Myocyte (in vitro differentiated cells): ENCODE results near the gene CRYBG3. TPM values are rescaled to one million over a fixed set of nuclear protein-coding genes. Genes with fewer than 3 reads are reported as not detected.
"Not testable (repeated sequence)": the region's sequence is repeated elsewhere in the genome, so short reads cannot be mapped to it uniquely, and the experiment has no call there.

ENCODE experiments used
- DNase-seq: peaks from one replicate; pipeline ENCODE4 v3.0.0-alpha.2; 2012; ENCODE audit warnings: low read depth
- polyA plus RNA-seq: library from polyadenylated mRNA; unstranded; fragments of >200 nt; gene quantifications from one replicate; pipeline ENCODE4 v1.2.1, GENCODE V29; 2012; ENCODE audit warnings: missing spikeins
- total RNA-seq: library from RNA; depleted of rRNA; stranded (reverse); fragments of >200 nt; gene quantifications from 2 replicates; pipeline ENCODE4 v1.2.3, GENCODE V29; 2014

The CRYBG3 gene
- total RNA-seq = 8.8 and 13.5 TPM in 2 replicates
- 2.4 TPM for polyA plus RNA-seq

DNA sequence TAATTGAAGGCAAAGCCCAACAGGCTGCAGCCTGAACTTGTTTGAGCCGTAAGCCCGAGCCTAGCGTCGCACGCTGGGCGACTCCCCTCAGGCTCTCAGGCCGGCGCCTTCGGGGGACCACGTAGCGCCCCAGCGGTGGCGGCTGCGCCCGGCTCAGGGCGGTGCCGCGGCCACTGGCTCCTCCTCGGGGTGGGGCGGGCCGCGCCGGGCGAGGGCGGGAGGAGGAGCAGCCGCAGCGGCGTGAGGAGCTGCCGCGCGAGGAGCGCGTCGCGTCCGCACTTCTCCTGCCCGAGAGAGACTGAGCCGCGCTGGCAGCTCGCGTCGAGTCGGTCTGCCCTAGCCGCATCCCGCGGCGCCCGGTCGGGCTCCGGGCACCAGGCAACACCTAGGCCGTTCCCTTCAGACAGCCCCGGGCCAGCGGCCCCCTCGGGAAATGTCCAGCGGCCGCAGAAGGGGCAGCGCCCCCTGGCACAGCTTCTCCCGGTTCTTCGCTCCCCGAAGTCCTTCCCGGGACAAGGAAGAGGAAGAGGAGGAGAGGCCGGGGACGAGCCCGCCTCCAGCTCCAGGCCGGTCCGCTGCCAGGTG is at the start of gene CRYBG3:
Gene CRYBG3, plus strand, starts transcription at position 238 of the 585 bp plus-strand sequence. Its CDS starts 196 bp downstream, at position 434.
- DNase-seq = peak; percentile 84

DNA sequence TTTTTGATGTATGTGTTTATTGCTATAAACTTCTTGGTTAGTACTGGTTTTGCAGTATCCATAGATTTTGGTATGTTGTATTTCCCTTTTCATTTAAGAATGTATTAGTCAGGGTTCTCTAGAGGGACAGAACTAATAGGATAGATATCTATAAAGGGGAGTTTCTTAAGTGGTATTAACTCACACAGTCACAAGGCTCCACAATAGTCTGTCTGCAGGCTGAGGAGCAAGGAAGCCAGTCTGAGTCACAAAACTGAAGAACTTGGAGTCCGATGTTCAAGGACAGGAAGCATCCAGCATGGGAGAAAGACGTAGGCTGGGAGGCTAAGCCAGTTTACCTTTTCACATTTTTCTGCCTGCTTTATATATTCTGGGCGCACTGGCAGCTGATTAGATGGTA is 48.9 kb upstream of the CRYBG3 start:
- DNase-seq = no peak

DNA sequence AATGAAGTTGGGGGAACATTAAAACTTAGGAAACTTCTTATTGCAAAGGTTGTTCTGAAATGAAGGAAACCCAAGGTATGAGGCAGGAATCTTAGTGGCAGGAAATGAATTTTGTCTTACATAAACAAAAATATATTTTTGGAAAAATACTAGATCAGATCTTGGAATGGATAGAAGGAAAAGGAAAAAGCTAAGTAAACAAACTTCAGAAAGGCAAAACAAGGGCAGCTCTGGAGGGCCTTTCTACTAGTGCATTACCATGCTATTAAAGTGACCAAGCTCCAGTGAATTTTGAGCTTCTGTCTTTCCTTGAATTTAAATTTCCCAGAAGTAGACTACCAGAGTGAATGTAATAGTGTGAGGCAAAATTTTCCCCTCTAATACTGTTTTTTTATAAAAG is 43.7 kb upstream of the CRYBG3 start:
- no peak for DNase-seq

DNA sequence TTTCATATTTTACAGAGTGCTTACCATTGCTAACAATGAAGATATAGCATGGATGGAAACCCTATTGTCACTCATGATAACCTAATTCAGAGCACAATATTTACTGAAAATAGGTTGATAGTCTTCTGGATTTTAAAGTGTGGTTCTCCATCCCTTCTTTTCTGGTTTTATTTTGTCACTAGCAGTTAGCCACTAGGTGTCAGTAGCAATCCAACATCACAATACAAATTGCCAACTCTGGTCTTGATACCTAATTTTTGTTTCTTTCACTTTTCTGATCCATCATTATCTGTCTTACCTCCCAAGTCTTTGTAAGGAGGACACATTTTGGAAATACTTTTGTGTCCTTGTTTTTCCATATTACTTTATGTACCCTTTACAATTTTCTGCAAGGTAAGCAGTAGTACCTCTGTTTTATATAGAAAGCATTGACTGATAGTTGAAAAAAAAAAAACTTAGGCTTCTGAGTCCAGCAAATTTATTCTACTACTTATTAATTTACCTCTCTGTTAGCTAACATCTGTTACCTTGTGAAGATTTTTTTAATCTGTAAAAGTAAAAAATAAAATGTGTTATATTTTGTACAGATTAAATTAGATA is 28.3 kb upstream of the CRYBG3 start:
- peak; percentile 67 for DNase-seq

DNA sequence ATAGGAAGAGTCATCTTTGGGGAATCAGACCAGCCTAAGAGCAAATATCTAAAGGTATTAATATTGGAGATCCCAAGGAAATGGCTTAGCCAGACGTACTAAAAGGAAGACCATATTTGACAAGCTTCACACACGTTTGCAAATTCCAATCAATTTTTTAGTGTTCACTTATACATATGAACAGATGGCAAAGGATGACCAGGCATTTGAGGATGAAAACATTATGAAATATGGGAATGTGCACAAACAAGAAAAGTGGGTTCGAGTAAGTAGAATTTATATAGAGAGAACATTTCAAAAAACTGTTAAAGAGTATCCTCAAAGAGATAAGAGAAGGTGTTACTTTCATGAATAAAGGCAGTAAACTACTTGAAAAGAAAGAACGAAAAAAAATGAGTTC is 25.9 kb upstream of the CRYBG3 start:
- no peak for DNase-seq

DNA sequence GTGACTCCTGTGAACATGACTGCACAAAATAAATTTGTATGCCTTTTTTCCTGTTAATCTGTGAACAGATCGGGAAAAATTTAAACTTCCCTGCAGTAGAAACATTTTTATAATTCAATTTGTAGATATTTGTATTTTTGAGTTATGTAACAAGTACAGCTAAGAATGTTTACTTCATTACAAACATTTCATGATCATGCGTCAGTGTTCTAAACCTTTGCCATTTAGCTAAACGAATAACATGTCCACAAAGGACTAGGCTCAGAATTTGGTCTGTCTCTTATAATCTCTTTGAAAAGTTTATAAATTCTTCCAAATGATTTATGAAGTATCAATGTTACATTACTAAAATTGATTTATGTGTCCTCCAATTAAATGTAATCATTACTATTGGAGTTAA is 17.3 kb upstream of the CRYBG3 start:
- no peak for DNase-seq

DNA sequence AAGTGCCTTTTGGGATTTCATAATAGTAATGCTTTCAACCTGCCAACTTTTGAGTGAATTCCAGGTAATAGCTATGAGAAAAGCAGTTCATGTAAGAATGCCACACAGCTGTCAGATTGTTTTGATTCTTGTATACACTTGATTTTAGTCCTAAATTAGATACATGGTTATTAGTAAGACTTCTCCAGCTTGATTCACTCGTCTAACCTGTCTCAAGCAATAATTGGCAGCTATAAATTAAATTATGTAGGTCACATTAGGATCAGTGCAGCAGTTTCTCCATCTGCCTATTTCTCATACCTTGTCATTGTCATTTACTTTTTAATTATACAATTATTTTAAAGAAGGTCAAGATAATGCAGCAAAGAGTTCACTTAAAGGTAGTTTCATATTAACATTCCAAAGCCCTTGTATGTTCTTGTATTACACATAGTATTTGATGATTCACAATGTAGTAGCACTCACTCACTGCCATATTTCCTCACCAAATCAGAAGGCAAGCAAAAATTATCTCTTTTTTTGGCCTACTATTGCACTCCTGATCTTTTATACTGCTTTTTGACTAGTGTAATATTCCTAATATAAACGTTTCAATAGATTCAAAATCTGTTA is 10.9 kb upstream of the CRYBG3 start:
- DNase-seq = no peak

DNA sequence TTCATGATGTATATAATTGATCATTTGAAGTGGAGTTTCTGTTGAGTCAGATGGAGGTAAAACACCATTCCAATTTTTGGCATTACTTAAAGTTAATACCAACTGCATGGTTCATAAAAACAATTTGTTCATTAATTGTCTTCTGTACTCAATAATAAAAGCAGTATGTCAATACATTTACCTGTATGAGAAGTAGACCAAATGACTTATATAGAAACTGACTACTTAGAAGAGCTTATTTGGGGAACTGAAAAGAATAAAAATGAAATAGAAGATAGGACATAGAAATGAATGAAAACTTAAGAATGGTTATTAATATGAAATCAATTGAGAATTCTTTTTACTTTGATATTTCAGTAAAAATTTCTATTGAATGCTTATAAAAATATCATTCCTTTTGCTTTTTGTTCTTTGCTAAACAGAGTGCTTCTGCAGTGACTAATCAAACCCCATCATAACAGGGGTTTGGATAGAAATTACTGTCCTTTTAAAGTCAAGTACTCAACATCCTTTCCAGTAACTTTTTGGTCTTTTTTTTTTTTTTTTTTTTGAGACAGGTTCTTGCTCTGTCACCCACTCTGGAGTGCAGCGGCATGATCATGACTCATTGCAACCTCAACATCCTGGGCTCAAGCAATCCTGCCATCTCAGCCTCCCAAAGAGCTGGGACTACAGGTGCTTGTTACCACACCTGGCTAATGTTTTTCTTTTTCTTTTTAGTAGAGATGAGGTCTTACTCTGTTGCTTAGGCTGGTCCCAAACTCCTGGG is 6.5 kb upstream of the CRYBG3 start:
- DNase-seq = no peak

DNA sequence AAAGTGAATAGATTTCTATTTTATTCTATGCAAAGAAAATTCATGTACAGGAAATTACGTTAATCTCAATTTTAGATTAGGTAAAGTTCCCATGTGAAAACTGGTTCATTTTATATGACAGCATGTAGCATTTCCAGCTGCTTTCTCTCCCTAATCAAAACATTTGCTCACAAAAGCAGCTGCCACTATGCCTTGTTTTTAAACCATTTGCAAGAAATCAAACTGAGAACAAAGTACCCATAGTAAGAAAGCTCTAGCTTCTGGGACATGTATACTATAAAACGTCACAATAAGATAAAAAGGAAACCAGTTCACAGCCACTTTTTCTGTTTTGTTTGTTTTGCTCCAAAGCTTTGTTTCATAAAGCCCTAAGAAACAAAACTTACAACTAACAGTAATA is 5.0 kb upstream of the CRYBG3 start:
- DNase-seq = no peak

DNA sequence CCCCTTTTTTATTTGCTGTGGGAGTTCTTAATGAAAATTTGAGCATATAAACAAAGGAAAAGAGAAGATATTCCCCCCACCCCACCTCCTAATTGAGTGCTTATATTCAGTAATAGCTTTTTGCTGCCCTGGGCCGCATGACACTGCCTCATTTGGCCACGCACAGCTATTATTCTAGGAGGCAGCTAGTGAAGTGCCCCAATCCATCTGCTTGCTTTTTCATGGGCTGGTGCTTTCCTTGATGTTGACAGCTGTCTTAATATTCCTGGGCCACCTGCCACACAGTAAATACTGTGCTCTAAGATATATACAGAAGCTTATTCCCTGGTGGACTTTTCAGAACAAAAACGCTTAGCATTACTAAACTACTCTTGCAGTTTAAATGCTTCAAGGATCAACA is 3.8 kb upstream of the CRYBG3 start:
- no peak for DNase-seq

DNA sequence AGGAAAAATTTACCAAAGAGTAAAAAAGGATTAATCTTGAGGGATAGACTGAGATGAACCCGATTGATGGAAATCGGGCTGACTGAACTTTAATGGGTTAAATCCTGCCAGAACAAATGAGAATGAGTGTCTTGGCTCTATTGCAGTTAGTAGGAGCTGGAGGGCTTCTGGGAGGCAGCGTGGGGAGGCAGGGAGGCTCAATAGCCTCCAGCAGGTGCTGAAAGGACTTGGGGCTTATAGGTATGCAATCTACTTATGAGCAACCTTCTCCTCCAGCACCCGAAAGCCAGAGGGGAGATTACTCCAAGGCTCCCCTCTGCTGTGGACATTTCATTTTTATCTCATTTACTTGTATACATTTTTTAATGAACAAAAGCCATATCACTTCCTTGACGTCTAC is 1.0 kb upstream of the CRYBG3 start:
- DNase-seq = no peak

DNA sequence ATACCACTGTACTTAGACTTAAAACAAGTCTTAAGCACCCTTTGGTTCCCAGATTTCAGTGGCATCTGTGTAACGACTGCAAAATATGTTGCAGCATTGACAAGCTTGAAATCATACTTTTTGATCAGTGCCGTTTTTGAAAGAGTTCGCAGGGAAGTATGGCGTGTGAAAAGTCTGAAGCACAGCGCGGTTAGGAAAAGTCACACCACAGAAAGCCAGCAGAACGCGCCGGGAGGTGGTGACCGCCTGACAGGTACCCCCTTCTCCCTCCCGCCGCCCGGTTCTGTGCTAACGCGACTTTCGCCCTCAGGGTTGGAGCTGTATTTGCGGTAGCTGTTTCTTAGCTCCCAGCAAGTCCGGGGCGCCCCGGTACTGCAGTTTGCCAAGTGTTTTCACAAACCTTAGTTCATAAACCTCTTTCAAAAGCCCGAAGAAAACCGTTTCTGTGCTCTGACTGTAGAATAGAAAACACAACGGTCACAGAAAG is 481 bp upstream of the CRYBG3 start:
- DNase-seq = no peak

DNA sequence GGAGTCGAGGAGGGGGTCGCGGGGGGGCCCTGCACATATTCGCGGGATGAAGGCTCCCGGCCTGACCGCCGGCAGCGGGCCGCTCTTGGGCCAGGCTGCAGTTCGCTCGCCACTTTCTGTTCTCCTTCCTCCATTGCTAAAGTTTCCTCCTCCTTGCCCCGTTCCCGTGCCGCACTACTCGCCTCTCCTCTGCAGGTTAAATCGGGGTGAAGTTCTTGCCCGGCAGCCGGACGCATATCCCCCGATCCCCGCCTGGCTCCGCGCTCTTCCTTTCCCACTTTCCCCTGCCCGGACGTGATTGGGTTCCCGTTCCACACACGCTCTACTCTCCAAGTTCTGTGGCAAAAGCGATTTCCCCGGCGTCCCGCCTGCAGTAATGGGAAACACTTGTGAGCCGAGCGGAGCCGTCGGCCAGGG is 556 bp downstream of the CRYBG3 start:
- DNase-seq = peak; percentile 60

DNA sequence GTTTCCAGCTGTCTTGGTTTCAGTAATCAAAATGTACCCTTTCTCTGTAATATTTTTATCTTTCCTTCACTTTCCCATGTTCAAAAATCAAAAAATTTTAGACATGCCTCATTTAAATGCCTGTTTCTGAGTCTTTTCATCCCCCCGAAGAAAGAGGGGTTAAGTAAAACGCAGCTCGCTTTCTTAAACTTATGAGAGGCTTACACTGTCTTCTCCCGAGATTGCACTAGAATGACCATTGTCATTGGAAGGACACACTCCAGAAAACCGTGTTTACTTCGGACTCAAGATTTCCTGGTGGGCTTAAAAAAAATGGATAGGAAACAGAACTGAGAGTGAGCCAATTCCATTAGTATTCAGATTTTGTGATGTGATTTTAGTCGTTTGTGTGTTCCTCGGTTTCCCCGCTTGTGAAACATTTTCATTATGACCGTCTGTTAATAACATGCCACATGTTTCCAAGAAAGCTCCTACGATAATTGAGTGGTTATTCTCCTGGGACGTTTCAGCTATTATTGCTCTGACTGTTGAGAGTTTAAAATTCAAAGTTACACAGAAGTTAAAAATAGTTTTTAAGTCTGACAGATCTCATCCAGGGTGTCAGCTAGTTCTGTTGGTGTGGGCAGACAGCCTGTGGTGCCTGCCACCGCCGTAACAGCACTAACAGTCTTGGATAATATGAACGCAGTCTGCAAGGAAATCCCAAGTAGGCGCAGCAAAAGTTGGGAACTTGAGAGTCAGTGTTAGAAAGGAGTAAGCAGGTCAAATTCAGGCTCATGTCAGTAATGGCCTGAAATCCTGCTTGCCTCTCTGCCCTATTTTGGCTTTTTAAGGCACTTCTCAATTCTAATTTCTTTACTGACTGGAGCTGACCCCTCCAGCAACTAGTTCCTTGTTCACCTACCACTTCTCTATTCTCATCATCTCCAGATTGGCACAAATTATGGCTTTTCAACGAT is 1.5 kb downstream of the CRYBG3 start:
- peak; percentile 57 for DNase-seq

DNA sequence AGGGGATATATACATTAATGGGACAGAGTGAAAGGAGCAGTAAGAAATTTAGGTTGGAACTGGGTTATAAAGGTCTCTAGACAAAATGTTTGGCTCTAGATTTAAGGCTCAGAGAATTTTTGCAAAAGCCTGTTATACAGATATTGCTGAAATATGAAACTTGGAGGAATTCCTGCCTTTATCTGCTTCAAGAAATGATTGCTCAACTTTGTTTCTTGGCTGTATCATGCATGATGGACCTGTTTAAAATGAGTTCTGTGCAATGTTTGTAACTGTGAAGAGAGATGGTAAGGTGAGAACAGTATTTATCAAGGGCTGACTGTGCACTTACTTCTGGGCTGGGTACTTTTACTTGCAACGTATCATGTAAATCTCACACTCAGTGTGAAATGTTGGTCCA is 3.3 kb downstream of the CRYBG3 start:
- DNase-seq = no peak

DNA sequence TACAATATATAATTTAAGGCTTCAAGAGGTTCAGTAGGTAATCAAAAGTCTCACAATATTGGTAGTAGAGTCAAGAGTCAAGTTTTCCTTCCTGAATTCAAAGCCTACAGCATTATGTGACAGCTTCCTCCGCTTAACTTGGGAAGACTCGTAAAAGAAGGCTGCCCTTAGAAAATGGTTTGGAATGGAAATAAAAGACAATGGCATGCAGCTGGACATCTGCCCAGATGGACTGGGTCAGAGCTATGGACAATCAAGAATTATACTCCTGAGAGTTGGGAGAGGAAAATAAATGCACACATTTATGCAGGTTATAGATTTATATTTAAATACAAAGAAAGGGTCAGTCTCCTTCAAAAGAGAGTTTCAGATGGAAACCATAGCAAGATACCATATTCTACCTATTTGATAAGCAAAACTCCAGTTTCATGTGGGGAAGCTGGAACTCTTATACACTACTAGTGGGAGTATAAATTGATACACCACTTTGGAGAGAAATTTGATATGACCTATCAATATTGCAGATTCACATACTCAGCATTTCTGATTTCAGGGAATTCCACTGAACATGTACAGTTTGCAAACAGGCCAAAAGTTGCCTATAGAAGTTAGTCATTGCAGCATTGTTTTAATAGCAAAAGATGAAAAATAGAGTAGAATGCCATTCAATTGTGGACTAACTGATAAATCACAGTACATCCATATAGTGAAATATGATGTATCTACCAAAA is 6.1 kb downstream of the CRYBG3 start:
- peak; percentile 14 for DNase-seq

DNA sequence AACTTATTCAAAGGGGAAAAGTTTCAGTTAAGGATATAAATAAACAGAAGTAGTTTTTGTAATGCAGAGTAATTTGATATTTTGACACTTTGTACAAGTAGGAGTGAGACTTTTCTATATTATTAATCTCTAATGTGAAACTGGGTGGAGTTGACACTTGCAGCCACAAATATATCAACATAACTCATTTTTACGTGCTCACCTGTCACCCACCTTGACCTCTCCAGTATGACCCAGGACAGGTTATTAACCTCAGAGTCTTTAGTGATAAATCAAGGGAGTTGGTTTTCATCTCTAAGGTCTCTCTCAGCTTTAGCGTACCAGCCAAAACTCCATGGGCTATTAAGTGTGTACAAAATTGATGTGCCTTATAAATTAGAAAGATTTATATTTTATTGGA is 7.4 kb downstream of the CRYBG3 start:
- DNase-seq = no peak

DNA sequence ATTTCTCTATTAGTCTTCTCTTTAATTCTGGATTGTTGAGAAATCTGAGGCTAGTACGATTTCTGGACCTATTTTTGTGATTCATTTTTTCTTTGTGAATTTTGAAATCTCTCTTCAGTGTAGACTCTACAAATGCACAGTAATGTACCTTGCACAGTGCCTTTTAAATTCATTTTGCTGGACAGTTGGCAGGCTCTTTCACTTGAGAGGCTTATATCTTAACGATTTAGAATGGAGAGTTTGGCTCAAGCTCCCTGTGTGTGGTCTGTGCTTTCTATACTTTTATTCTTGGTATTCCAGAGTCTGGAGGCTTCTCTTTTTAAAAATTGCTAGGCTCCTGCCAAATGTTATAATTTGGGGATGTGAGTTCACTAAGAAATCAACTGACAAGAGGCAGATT is 8.8 kb downstream of the CRYBG3 start:
- no peak for DNase-seq

DNA sequence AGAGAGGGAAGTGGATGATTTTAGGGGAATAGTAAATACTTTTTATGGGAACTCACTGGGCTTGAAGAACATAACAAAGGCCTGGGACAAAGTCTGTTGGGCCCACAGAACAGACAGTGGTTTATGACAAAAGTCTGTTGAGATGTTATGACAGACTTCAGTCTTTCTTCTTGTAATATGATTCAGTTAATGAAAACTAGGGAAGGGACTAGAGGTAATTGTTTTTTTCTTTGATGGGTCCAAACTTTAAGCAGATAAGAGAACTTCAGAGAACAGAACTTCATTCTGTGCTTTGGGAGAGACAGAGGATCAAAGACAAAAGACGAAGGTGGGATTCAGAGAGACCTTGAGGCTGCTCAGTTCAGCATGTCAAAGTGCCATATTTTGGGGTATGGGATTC is 9.3 kb downstream of the CRYBG3 start:
- no peak for DNase-seq

DNA sequence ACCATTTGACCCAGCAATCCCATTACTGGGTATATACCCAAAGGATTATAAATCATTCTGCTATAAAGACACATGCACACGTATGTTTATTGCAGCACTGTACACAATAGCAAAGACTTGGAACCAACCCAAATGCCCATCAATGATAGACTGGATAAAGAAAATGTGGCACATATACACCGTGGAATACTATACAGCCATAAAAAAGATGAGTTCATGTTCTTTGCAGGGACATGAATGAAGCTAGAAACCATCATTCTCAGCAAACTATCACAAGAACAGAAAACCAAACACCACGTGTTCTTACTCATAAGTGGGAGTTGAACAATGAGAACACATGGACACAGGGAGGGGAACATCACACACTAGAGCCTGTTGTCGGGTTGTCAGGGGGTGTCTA is 11.4 kb downstream of the CRYBG3 start:
- not testable (repeated sequence) for DNase-seq
